GM21723 (cell line): ENCODE measurements around the gene KANTR.

Source experiments
- ATAC-seq: cut with Tn5 transposase; IDR thresholded peaks from one replicate; pipeline ENCODE4 v1.9.1; 2021; ENCODE audit warnings: mild to moderate bottlenecking, moderate library complexity; ENCODE audit not compliant: unreplicated experiment

Gene KANTR

DNA sequence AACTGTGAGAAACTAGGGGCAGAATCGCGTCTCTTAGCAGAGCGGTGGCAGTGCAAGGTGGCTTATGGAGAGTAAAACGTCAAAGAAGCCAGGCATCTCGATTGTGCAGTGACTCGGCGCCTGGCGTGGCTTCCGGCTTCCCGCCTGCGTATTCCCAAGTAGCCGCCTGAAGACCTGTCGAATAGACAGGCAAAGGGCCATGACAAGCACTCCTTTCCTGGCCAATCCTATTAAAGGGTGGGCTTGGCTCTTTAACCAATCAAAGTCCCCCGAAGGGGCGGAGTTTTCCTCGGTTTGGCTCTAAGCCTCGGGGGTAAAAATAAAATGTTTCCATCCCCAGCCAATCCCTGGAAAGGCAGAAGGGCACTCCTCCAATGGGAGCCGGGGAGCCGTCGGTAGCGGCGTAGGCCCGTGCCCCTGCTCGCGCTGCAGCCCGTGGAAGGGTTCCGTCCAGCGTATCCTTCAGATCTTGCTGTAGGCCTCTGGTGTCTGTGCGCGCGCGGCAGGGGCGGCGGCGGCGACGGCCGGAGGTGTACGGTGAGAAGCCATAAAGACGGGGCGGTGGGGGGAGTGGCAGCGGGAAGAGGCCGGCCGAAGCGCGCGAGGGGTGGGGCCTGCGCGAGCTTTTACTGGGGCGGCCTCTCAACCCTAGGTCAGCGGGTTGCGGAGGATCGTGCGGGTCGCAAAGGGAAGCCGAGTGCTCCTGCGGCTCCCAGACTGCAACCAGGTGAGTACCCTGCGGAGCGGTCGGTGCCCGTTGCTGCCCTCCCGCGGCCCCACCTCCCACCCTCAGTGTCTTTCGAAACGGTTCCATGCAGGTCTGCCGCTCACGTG is at the start of gene KANTR:
KANTR (plus strand) TSS at position 395 of the 834 bp plus-strand sequence. CDS start 30,131 bp downstream, outside the sequence.
- peak; percentile 85 for ATAC-seq

DNA sequence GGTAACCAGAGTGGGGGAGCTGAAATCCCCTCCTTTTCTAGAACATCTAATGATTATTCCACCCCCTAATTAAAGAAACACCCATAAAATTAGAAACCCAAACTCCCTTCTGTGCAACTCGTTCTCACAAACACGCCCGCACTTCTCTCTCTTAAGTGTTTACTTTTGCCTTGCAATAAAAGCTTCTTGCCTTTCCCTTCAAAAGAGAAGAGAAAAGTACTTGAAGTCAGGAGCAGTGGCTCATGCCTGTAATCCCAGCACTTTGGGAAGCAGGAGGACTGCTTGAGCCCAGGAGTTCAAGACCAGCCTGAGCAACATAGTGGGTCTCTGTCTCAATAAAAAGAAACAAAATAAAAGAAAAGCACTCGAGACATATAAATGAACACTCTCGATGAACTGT is 48.9 kb upstream of the KANTR start:
- ATAC-seq, result no peak

- ATAC-seq, result no peak
Observed at GRCh38 chrX:53047228-53047627, 46.7 kb upstream of the KANTR start.

DNA sequence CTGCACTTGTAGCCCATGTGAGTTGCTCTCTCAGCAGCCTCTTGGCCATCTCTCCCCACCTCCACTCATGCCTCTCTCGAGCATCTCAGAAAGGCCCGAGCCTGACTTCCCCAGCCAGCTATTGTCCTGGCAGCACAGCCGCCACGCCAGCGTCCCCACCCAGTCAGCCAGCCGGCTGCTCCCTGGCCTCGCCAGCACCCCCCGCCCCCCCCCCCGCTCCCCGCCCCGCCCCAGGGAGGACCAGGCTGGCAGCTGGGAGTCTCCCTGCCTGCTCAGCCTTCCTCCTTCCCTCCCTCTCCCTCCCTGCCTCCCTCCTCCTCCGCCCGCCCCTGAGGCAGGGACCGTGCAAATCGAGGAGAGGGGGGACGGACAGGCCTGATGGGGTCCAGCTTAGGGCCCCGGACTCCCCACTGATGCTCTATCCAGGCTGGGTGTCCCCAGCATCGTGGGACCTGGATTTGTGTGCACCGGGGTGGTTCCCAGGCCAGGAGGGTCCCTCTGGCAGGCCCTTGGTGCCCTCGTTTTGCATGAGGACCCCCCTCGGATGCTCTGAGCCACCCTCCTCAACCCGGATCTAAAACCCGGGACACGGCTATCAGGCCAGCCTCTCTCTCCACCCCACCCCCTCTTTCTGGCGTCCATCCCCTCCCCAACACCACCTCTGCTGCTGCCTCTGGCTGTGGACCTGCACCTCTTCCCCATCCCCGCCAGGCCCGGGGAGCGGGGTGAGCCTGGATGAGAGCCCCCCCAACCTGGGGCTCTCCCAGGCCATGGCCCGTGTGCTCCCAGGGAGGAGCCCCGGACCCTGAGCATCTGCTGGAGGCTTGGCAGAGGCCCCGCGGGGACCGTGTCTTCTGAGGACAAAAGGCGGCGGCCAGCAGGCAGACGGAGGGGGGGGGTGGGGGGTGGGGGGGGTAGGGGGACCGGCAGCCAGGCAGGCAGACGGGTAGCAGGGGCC is 45.5 kb upstream of the KANTR start, which contains the start of gene GPR173:
GPR173 (plus strand) TSS at position 621 of the 958 bp plus-strand sequence. CDS start 27,833 bp downstream, outside the sequence.
- no peak for ATAC-seq

- no peak for ATAC-seq
Observed at GRCh38 chrX:53049127-53049517, 44.8 kb upstream of the KANTR start.

GRCh38 chrX:53050841-53051240 is 43.1 kb upstream of the KANTR start:
- no peak for ATAC-seq

DNA sequence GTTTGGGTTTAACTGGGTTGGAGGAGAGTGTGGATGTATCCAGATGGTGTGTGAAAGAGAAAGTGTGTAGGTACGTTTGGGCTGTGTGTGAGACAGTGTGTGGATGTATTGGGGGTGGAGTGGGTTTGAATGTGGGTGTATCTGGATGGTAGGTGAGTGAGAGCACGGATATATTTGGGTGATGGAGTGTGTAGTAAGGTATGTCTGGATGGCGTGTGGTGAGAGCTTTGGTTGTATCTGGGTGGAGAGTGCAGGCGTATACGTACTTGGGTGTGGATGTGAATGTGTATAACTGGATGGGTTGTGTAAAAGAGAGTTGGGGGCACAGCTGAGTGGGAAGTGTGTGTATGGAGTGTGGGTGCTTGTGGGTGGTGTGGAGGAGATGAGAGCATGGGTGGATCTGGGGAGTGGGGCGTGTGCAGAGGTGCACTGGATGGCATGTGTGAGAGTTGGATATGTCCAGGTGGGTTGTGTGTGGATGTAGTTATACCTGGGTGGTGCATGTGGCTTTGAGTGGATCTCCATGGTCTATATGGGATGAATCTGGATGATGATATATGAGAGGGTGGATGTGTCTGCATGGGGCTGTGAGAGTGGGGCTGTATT is 38.6 kb upstream of the KANTR start:
- no peak for ATAC-seq

DNA sequence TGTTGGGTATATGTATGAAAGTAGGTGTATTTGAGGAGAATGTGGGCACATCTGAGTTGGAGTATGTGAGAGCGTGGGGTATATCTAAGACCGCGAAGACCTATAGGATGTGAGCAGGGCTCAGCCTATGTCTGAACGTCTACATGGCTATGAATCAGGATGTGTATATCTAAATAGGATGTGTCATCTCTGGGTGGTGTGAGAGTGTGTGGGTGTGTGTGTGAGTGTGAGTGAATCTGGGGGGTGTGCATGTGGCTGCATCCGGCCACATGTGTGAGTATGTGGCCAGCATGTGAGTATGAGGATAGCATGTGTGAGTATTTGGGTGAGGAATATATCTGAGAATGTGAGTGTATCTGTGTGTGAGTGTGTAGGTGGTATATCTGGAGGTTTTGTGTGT is 37.6 kb upstream of the KANTR start:
- ATAC-seq, result no peak

- ATAC-seq, result no peak
Observed at GRCh38 chrX:53065104-53065503, 28.8 kb upstream of the KANTR start.

GRCh38 chrX:53071064-53071463 is 22.9 kb upstream of the KANTR start:
- no peak for ATAC-seq

DNA sequence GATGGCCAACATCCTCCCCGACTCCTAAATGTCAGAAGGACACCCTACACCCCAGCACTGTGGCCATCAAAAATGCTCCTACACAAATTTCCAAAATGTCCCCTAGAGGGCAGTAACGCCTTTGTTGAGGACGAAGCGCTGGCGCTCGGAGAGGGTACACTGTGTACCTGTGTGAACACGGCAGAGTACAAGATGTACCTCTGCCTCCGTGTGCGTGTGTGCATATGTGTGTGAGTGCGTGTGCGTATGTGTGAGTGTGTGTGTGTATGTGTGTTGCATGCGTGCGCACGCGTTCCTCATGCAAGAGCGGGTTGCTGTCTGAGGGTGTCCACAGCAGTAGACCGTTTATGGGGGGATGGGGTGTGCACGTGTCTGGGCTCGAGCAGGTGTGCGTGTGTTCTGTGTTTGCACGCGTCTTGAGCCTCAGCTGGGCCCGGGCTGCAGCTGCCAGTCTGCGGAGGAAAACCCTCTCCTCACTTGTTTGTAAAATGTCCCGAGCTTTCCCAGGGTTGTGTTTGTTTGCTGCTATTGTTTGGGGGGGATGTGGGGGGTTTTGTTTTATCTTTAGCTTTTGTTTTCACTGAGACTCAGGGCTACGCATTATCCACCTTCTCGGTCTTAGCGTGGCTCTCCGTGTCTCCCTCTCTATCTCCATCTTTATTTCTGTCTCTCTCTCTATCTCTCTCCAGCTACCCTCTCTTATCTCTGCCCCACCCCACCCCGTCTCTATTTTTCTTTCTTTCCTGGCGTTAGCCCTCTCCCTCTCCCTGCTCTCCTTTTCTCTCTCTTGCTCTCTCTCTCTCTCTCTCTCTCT is 22.1 kb upstream of the KANTR start:
- peak; percentile 77 for ATAC-seq

DNA sequence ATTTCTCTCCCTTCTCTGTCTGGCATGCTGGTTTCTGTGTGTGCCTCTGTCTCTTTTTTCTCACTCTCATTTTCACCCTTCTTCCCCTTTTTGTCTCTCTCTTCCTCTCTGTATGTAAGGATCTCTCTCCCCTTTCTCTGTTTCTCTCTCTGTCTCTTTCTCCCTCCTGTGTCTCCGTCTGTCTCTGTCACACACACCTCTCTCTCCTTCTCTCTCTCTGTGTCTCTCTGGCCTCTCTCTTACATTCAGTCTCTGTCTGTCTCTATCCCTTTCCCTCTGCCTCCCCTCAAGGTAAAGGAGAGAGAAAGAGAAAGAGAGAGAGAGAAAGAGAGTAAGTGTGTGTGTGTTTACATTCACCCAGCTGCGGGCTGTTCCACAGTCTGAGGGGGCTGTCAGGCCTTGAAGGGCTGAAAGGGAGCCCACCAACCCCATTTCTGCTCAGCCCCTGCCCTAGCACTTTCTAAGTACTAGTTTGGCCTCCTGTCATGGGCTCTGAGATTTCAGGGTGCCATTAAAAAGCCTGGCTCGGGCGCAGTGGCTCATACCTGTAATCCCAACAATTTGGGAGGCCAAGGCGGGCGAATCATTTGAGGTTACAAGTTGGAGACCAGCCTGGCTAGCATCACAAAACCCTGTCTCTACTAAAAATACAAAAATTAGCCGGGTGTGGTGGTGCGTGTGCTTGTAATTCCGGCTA is 21.4 kb upstream of the KANTR start:
- no peak for ATAC-seq

- no peak for ATAC-seq
Observed at GRCh38 chrX:53073115-53073586, 20.8 kb upstream of the KANTR start.

- no peak for ATAC-seq
Observed at GRCh38 chrX:53075011-53075410, 18.9 kb upstream of the KANTR start.

- no peak for ATAC-seq
Observed at GRCh38 chrX:53076671-53077070, 17.3 kb upstream of the KANTR start.

GRCh38 chrX:53077207-53078197 is 16.4 kb upstream of the KANTR start:
- ATAC-seq, result no peak

DNA sequence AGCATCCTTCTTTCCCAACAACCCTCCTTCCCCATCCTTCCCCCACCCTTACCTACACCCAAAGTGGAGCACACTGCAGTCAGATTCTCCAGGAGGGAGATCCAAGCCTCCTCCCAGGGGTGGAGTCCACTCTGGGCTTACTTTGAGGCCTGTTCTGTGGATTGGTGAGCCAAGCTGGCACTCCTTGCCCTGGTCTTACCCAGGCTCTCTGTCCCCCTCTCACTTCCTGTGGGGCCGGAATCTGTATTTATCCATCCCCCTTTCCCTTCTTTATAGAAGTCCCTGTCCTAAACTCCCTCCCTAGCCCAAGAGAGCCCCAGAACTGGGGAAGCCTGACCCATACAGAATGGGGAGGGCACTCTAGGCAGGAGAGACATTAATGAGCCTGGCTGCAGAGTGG is 15.0 kb upstream of the KANTR start:
- ATAC-seq, result no peak
